Measurements from ENCODE around the gene IL31.
A peak's percentile ranks its signal among the peaks of the same experiment; 100 is the strongest.
"Not testable (repeated sequence)": the region's sequence is repeated elsewhere in the genome, so short reads cannot be mapped to it uniquely, and the experiment has no call there.

IL31 gene

DNA sequence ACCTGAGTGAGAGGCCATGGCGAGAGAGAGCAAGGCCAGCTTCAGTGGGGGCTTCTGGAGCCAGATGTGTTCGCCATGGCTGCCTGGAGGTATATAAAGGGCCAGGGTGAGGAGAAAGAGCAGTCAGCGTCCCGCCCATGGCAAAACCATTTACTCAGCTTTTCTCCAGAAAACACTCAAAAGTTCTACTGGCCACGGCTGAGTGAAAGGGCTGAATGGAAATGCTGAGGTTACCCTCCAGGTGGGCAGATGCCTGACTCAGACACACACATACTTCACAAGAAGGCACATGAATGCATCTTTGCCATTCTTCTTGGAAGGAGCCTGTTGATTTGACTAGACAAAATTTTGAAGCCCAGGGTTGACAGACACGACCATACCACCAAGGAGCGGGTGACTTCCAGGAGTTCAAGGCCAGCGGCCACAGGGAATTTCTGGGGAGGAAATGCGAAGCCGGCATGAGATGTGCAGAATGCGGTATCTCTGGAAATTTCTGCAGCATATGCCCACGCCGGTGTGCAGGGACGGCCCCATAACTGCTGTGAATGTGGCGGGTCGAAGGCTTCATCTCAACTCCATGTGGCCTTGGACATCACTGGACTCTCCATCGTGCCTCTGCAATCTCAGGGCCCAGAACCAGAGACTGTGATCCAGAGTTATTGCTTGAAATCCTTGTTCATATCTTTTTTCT, at the start of gene IL31:
TSS of gene IL31 (minus strand) at position 67 of the 691 bp plus-strand sequence. CDS start at position 18, 49 bp downstream.
- peak; percentile 17 to 41 for DNase-seq

DNA sequence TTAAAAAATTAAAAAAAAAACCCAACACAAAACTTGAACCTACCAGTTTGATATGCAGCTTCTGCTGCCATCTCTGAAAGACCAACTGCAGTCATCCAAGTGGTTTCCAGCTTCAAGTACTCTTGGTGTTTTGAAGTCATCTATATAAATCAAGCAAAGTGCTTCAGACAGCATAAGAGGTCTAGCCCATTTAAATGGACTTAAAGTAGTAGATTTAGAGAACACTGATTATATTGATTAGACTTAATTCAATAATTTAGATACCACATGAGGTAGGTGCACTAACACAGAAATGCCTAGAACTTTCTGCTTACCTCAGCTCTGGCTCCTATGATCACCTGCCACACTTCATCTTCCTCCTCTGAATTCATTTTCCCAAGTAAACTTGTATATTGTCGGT, 42.4 kb upstream of the IL31 start:
- no peak for DNase-seq

DNA sequence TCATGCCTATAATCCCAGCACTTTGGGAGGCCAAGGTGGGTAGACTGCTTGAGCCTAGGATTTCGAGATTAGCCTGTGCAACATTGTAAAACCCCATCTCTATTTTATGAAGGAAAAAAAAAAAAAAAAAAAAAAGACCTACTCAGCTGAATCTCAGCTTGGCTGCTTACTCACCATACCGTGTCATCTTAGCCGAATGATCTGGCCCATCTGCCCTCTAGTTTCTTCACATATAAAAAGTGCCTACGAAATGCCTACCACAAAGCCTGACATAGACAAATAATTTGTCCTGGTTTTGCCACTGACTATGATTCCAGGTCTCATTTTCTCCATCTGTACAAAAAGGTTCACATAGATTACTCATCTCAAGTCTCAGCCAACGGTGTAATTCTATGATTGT, 41.8 kb upstream of the IL31 start:
- DNase-seq, result no peak

DNA sequence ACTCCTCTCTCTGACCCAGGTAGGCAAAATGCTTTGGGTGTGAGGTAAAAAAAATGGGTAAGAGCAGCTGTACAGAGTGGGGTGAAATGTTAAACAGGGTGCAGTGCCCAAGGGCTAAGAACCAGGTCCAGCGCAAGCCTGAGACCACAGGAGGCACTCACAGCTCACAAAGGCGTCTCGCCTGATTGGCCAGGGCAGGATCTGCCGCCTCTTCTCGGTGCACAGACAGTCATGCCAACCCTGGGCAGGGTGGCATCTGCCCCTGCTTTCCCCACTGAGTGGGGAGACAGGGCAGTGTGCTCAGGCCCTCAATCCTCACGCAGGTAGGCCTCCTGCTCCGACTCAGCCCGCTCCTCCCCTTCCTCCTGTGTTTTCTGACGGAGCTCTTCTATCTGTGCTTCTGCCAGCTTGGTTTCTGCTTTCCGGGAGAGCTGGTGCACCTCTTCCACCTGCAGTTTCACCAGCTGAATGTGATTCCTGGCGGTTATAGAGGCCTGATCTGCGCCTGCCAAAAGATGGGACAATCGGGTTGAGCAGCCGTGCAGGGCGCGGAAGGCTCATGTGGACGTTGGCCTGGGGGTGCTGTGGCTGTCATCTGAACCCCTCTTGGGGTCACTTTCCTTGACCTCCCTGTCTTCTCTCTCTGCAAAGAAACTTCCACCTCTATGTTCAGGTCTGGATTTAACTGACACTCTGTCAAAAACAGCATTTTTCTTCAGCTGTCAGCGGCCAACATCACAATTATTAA, 34.2 kb upstream of the IL31 start:
- DNase-seq, result no peak

DNA sequence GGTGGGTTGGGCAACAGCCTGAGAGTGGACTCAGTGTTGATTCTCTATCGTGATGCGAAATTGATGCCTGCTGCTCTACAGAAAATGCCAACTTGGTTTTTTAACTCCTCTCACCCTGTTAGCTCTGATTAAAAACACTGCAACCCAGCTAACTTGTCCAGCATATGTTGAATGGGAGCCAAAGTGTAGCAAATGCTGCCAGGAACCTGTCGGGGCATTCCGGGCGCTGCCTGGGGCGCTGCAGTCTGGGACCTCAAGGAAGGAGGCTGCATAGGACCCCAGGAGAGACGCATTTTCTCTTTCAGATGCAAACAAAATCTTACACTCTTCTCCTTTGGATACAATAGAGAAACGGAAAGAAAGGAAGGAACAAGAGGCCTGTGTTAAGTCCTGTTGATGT, 33.4 kb upstream of the IL31 start:
- no peak for DNase-seq

DNA sequence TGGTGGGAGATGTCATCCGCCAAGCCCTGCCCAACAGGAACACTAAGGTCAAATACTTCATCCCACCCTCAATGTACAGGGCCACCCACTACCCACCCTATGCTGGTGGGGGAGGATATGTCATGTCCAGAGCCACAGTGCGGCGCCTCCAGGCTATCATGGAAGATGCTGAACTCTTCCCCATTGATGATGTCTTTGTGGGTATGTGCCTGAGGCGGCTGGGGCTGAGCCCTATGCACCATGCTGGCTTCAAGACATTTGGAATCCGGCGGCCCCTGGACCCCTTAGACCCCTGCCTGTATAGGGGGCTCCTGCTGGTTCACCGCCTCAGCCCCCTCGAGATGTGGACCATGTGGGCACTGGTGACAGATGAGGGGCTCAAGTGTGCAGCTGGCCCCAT, 33.0 kb upstream of the IL31 start:
- no peak for DNase-seq

DNA sequence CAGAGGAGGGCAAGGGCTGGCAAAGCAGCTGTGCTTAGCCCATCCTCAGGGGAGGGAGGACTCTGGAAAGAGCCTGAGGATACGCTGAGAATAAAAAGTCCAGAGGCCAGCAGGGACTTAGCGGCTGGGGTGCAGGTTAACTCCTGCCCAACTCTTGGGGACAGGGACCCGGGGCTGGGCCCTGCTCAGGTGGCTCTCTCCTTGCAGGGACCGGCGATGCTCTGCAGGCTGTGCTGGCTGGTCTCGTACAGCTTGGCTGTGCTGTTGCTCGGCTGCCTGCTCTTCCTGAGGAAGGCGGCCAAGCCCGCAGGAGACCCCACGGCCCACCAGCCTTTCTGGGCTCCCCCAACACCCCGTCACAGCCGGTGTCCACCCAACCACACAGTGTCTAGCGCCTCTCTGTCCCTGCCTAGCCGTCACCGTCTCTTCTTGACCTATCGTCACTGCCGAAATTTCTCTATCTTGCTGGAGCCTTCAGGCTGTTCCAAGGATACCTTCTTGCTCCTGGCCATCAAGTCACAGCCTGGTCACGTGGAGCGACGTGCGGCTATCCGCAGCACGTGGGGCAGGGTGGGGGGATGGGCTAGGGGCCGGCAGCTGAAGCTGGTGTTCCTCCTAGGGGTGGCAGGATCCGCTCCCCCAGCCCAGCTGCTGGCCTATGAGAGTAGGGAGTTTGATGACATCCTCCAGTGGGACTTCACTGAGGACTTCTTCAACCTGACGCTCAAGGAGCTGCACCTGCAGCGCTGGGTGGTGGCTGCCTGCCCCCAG, 32.3 kb upstream of the IL31 start:
- DNase-seq, result no peak

DNA sequence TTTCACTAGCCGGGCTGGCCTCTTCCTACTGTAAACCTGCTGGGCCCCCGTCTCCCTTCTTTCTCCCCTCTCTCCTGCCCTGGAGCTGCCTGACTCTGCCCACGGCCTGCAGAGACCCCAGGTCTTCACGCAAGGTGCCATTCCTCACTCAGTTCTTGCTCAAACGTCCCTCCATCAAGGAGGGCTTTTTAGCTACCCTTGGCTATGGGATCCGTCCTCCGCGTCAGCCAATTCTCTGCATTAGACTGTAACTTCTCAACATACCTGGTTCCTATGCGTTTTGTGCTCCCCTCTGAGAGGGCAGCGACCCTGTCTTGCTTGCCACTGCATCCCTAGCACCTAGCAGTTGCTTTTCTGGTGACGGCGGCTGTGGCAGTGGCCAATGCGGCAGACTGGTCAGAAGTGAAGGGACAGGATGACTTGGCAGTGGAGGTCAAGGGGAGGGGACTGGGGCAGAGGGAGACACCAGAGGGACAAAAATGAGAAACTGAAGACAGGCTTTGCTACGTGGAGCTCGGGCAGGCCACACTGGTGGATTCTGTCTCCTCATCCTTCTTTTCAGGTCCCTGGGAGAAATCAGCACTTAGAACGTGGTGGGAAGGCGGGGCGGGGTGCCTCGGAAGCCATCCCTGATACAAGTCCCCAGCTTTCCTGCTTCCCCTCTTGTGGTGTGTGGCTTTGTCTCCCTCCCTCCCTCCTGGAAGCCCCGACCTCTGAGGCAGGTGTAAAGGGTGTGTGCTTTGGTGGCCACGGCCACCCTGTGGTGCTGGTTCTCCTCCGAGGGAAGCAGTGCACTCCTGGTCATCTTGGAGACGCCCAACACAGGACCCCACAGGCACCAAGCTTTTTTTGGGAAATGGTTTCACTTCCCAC, 31.3 kb upstream of the IL31 start:
- DNase-seq, result no peak

DNA sequence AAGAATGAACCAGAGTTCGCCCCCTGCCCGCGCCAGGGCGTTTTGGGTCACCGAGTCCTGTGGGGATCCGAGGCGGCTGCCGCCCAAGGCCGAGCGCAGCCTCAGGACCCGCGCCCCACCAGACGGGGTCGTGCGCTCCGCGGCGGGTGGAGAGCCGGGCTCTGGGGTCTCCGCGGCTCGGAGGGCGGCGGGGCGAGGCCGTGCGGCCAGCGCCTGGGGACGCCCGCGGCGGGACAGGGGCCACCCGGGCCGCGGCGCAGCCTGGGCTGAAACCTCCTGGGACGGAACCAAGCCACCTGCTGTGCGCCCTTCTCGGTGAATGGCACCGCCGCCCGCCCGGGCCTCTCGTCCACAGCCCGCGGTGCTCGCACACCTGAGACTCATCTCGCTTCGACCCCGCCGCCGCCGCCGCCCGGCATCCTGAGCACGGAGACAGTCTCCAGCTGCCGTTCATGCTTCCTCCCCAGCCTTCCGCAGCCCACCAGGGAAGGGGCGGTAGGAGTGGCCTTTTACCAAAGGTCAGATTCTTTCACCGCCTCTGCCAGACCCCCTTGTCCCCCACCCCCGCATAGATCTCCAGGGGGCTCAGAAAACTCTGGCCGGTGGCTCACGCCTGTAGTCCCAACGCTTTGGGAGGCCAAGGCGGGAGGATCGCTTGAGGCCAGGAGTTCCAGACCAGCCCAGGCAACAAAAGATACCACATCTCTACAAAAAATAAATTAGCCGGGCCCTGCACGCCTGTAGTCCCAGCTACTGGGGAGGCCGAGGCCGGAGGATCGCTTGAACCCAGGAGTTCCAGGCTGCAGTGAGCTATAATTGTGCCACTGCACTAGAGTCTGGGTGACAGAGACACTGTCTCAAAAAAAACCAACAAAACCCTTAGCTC, 30.4 kb upstream of the IL31 start:
- peak in 1 of 2 experiments; percentile 15 for DNase-seq

DNA sequence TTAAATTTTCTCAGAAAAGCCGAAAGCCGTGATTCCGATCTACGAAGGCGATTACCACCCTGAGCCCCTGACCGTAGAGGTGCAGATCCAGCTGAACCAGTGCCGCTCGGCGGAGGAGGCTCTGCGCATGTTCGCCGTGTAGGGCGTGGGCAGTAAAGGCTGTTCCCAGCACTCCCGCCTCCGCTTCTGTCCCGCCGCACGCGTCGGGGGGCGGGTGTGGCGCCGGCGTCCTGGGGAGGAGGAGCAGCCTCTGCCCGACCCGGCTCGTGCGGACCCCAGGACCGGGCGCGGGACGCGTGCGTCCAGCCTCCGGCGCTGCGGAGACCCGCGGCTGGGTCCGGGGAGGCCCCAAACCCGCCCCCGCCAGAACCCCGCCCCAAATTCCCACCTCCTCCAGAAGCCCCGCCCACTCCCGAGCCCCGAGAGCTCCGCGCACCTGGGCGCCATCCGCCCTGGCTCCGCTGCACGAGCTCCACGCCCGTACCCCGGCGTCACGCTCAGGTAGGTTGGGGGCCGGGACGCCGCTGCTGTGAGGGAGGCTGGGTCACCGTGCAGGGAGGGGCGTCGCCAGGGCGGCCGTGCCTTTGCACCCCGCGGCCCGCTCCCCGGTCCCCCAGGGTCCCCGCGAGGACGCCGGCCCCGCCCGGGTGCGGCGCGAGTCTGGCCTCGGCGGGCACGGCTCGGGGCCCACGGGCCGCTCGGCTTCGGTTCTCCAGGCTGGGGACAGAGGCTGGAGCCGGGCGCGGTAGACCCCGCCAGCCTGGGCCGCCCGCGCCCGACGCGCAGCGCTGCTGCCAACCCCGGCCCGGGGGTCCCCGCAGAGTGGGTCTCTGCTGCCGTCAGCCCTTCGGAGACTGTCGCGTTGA, 29.5 kb upstream of the IL31 start, which contains the start of gene B3GNT4:
TSS of gene B3GNT4 (plus strand) at position 409 of the 866 bp plus-strand sequence. CDS start 910 bp downstream, outside the sequence.
- DNase-seq, result peak; percentile 74 to 76

DNA sequence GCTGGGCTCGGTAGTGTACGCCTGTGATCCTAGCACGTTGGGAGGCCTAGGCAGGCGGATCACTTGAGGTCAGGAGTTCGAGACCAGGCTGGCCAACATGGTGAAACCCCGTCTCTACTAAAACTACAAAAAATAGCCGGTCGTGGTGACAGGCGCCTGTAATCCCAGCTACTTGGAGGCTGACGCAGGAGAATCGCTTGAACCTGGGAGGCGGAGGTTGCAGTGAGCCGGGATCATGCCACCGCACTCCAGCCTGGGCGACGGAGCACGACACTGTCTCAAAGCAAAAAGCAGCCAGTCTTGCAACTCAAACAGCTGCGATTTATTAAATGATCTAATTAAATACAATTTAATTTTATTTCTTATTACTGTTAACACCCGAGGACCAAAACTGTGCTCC, 28.8 kb upstream of the IL31 start:
- not testable (repeated sequence) for DNase-seq

DNA sequence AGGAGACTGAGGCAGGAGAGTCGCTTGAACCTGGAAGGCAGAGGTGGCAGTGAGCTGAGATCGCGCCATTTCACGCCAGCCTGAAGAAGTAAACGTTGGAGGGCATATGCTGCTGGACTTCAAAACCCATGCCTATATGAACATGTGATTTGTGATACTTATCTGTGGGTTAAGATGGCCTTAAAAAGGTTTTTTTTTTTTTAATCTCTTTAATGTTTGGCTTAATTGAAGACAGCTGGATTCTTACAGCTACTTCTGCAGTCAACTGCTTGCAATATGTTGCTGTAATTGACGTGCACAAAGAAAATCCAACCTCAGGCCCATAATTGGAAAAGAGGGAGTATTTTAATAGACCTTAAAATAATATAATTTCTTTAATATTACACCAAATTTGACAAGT, 28.0 kb upstream of the IL31 start:
- DNase-seq, result no peak

DNA sequence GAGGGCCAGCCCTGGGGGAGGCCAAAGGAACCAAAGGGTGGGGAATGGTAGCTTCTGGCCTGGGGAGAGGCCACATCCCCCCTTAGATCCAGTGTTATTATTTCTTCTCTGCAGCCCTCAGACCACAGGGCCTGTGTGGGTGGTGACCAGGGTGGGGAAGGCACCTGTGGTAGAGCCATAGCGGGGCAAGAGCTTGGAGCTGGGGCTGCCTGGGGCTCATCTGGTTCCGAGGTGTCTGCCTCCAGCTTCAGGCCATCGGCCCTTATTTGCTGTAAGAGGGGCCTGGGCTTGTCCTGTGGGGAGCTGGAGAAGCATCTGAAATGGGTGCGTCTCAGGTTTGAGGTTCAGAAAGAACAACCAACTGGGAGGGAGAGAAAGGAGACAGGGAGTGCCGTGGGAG, 27.4 kb upstream of the IL31 start:
- no peak for DNase-seq

DNA sequence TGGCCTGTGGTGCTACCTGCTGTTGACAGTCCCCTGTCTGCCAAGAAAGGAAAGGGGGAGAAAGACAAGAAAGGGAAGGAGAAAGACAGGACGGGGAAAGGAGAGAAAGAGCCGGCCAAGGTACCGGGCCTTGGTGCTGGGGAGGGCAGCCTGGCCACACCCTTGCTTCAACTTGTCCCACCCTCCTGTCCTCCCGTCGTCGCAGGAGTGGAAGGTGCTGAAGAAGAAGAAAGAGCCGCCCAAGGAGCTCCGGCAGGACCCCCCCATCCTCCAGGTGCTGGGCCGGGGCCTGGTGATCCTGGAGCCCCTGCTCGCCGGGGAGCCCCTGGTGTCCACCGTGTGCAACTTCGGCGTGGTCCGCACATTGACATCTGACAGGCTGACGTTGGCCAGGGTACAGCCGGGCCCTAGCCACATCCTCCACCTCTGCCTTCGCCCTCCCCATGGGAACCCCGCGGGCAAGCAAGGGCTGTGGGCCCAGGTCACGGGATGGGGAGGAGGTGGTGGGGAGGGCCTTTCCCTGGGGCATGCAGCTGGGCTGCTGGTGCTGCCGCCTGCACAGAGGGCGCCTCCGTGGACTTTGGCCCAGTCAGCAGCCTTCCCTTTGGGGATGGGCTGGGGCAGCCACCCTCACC, 26.6 kb upstream of the IL31 start:
- no peak for DNase-seq

DNA sequence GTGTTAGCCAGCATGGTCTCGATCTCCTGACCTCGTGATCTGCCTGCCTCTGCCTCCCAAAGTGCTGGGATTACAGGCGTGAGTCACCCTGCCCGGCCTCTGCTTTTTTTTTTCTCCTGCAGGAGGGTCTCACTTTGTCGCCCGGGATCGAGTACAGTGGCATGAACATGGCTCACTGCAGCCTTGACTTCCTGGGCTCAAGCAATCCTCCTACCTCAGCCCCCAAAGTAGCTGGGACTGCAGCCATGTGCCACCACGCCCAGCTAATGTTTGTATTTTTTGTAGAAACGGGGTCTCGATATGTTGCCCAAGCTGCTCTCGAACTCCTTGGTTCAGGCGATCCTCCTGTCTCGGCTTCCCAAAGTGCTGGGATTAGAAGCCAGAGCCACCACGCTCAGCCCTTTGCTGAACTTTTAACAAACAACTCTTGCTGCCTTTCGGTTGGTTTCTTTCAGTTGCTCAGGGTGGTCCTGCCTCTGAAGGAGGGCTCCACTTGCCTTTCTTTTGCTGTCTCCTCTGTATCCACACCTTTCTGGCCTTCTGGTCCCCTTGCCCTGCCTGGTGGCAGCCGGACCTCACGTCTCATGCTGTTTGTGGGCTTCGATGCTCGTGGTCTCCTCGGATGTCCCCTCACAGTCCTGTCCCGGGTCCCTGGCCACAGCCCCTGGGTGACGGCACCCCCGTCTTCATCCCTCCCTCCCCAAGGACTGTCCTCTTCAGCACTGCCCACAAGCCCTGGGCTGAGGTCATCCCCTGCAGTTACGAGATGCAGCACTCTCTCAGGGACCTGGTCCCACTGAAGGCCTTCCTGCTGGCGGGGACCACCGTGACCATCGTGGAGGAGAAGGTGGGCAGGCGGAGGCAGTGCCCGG, 25.7 kb upstream of the IL31 start:
- DNase-seq, result no peak

DNA sequence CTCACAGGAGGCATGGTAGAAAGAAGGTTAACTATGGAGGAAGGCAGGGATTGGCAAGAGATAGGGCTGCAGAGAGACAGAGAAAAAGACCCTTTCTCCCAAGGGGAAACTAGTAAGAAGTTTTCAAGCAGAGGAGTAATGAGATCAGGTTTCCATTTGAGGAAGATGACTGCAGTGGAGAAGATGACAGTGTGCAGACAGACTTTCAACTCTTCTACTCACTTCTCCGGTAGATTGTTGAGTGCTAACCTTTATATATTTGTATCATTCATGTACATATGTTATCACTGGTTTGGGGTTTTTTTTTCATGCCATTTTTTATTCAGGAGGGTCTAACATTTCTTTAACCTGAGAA, 23.6 kb upstream of the IL31 start:
- DNase-seq, result no peak

DNA sequence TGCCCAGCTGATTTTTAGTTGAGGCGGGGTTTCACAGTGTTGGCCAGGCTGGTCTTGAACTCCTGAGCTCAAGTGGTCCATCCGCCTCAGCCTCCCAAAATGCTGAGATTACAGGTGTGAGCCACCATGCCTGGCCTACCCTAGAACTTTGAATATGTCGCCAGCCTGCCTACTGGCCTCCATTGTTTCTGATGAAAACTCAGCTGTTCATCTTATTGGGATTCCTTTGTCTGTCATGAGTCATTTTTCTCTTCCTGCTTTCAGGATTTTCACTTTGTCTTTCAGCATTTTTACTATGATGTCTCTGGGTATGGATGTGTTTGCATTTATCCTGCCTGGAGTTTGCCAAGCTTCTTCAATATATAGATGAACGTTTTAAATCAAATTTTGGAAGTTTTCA, 21.4 kb upstream of the IL31 start:
- DNase-seq, result no peak

DNA sequence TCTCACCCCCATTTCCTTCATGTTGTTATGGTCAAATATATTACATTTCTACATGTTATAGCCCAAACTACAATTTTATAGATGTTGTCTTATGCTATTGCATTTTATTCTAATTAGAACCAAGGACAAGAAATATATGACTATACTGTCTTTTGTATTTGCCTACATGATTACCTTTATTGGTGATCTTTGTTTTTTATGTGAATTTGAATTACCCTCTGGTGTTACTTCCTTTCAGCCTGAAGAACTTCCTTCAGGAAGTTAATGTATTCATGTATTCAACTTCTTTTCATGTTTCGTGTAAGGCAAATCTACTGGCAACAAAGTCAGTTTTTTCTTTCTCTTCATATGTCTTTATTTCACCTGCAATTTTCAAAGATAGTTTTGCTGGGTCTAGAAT, 20.8 kb upstream of the IL31 start:
- DNase-seq, result no peak

DNA sequence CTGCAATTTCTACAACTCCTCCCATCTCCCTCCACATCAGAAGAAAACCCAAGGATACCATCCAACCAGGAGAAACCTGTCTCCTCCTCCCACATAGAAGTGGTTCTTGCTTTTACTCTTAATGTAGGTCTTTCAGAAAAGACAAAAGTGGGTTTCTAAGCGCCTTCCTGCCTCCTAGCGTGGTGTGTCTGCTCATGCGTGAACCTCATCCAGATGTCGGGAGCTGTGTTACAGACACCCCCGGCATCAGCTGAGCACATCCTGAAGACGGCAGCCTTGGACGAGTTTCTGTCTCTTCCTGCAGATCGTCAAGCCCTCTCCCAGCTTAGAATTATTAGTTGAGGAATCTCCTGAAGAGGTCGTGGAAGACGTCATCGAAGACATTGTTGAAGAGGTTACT, 18.4 kb upstream of the IL31 start:
- no peak for DNase-seq
